NCI-H510A (cell line): Measurements from ENCODE around the gene UVSSA.
"Not testable (repeated sequence)": the region's sequence is repeated elsewhere in the genome, so short reads cannot be mapped to it uniquely, and the experiment has no call there.

Experiments
- DNase-seq: peaks from one replicate; lab custom pipeline; 2025; lab: John Stamatoyannopoulos, UW

Gene UVSSA

DNA sequence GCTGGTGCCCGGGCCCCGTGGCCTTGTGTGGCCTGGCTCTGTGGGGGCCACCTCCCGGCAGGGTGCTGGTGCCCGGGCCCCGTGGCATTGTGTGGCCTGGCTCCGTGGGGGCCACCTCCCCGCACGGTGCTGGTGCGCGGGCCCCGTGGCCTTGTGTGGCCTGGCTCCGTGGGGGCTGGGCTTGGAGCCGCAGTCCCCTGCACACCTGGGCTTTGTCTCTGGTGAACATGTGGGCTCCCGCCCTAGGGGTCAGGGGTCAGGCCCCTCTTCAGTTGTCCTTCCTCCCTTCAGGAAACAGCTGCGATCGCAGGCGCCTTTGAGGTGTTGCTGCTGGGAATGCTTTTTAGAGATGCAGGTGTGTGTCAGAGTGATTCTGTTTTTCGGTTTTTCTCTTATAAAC is 17.2 kb downstream of the UVSSA start:
- no peak for DNase-seq

DNA sequence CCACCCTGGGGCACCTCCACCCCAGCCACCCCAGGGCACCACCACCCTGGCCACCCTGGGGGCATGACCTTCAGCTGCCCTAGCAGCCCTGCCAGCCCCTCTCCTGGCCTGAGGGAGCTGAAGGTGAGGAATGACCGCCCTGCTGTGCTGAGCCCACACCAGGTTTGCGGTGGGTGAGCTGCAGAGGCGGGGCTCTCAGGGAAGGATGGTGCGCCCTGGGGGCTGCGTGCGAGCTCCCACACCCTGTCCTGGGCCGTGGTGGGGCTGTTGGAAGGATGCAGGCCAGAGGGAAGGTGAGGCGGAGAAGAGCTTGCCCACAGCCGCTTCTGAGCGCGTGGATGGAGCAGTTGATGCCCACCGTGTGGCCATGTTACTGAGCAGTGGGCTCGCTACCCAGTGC is 17.7 kb downstream of the UVSSA start:
- no peak for DNase-seq

DNA sequence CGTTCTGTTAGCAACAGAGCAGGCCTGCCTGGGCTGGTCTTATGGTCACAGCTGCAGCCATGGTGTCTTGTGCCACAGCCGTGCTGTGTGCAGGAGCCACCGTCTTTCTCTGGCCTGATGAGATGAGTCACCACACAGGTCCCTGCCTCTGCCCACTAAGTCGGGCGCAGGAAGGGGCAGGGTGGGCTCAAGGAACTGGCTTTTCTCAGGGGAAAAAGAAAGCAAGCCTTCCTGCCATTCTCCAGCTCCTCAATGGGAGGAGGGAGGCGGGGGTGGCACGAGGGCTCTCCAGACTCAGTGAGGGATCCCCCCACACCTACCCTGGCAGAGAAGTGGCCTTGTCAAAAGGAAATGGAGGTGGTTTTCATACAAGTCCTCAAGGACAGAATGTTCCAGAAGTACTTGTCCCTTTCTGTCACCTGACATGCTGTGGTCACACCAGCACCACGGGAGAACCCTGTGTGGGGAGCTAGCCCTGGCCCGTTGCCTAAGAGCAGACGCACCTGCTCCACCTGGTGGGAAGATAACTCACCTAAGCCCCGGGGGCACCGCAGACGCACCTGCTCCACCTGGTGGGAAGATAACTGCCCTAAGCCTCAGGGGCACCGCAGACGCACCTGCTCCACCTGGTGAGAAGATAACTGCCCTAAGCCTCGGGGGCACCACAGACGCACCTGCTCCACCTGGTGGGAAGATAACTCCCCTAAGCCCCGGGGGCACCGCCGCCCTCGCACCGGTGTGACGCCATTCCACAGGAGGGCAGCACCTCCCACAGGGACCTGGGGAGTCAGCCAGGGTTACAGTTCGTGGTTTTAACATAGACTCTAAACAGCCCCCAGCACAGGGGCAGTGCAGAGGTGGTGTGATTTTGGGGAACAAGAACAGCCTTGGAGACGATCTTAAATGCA is 18.5 kb downstream of the UVSSA start:
- no peak for DNase-seq

DNA sequence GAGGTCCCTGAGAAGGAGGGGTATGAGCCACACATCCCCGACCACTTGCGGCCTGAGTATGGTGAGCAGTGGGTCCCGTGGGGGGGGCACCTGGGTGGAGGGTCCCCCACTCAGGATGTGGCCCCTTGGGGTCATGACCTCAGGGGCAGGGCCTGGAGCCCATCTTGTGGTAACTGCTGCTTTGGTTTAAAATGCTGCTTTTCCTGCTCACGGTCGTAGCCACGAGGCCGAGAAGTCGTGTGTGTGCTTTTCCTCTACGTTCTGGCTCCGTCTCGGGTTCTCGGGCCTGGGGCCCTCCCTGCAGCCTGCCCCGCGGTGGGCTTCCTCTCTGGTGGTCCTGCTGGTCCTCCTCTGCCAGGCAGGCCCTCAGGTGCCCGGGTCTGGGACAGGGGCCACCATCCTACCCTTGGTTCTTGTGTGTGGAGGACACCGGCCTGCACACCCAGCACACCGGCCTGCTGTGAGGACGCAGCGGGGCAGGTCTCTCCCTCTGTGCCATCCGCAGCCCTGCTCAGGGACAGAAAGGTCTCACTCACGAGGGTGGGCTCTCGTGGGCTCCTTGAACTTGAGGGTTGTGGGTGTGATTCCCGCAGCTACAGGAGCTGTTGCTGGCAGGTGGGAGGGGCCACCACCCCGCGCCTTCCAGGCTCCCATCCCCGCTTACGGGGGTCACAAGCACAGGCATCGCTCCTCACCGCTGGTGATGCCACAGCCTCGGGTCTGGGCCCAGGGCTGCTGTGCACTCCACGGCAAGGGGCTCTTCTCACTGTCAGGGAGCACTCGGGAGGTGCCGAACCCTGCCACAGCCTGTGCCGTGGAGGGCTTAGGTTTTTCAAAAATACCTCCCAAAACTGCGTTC is 19.6 kb downstream of the UVSSA start:
- DNase-seq = no peak

DNA sequence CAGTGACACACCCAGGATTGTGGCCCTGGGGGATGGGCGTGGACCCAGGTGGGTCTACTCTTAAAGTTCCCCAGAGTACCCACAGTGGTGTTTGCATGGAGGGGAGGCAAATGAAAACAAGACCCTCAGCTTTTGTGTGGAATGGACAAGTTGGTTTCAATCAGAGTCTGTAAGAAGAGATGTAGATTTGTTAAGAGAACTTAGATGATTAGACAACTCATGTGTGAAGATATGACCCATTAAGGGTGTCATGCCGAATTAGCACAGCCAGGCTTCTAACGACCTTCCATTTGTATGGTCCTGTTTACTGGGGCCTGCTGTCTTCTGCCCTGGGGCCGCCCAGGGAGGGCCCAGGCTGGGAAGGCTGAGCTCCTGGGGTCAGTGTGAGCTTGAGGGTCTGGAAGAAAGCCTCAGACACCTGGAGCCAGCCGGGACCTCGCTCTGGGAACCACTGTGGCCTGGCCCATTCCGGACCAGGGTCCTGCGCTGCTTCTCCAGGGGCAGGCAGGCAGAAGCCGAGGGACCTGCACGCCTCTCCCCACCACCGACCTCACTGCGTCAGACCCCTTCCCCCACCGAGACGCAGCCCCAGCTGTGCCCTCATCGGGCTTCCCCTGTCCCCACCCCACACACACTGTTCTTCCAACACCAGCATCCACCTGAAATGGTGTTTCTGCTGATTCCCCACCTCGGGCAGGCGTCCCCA is 20.4 kb downstream of the UVSSA start:
- no peak for DNase-seq

DNA sequence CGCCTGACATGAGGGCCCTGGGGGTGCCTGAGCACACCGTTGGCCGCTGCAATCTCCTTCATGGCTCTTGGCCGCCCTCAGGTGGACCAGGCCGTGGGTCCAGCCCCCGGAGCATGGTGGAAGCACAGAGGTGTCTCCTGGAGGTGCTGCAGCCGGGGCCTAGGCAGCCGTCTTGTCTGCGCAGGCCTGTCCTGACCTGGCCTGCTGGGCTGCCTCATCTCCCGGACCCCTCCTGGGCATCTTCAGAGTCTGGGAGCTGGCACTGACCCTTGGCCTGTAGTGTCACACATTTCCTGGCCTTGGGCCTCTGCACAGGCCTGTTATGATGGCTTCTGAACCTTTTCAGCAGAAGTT is 20.9 kb downstream of the UVSSA start:
- no peak for DNase-seq

DNA sequence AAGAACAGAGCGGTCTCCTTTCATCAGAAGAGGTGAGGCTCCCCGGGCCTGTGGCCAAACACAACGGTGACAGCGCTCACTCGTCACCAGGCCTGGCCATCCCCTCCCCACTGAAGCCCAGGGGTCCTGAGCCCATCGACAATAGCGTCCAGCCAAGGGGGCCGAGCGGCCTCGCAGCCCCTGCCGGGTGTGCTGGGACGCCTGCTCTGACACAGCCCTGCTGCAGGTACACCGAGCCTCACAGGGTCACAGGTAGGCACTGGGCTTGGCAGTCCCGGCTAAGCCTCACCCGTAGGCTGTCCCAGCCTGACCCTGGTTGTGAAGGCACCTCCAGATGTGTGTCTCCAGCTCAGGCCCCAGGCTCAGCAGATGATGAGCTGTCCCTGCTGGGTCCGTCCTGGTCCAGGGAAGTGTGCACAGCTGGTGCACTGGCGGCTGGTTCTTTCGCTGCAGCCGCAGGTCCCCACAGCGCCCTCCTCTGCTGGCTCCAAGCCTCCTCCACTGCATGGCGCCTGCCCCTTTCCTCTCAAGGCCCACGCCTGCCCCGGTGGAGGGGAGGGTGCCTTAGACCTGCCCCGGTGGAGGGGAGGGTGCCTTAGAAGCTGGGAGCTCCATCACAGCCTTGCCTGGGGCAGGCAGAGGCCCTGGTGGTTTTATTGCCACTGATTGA is 21.5 kb downstream of the UVSSA start:
- DNase-seq = no peak

DNA sequence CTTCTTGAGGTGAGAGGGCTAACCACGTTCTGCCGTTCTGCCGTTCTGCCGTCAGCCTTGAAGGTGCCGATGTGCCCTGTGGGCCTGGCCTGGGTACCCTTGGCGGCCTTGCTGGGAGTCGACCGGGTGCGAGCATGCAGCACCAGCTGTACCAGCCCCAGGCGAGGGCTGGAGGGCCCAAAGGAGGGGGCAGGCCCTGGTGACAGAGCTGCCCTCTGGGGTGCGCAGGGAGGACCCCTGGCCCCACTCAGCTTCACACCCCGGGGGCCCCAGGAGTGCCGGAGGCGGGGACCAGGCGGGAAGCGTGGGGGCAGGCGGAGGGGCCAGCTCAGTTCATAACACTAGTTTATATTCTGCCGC is 22.1 kb downstream of the UVSSA start:
- no peak for DNase-seq

DNA sequence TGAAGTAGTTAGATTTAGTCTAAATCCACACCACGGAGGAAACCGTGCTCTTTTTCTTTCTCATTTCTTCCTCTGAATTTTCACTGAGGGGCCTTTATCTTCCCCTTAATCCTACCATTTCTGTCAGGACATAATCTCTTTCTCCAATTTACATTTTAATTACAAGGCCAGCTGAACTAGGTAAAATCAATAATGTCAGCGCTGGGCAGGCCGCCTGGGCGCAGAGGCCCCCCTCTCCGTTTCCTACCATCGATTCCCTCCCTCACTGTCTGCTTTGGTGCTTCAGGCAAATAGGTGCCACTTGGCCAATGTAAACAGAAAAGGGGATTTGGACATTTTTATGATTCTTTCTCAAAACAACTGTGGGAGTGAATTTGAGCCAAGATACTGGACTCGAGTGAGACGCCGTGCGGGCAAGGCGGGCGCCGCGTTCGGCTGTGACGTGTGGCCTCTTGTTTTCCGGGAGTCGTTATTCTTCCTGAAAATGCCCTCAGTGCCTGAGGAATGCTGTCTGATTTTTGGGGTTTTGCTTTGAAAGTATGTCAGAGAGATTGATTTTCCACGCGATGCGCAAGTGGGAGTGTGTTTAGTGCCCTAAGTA is 22.6 kb downstream of the UVSSA start:
- DNase-seq = no peak

DNA sequence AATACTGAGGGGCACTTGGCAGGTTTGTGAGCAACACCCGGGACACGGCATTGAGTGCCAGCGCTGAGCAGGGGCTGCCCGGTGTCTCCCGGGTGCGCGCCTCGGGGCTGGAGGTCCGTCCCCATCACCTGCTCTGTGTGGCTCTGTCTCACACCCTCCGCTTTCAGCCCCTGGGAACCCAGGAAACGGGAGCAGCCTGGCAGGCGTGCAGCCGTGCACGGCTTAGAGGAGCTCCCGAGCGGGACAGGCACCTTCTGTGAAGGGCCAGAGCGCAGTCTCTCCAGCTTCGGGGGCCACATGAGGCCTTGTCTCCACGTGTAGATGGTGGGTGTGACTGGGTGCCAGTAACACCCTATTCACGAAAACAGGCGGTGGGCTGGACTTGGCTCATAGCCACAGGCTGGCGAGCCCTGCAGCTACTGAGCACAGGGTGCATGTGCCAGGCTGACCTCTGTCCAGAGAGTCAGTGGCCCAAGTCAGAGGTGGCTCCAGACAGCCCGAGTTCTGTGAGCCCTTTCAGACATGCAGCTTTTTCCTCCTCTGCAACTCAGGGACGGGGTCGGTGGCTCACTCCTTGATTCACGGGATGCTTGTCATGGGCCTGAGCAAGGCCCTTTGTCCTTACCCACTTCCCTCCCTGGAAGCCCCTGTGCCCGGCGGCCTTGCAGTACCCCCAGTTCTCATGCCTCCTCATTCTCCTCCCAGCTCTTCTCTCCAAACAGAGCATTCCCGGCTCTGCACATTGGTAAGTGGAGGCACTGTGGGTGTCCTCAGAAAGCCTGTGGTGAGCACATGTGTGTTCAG is 23.5 kb downstream of the UVSSA start:
- no peak for DNase-seq

DNA sequence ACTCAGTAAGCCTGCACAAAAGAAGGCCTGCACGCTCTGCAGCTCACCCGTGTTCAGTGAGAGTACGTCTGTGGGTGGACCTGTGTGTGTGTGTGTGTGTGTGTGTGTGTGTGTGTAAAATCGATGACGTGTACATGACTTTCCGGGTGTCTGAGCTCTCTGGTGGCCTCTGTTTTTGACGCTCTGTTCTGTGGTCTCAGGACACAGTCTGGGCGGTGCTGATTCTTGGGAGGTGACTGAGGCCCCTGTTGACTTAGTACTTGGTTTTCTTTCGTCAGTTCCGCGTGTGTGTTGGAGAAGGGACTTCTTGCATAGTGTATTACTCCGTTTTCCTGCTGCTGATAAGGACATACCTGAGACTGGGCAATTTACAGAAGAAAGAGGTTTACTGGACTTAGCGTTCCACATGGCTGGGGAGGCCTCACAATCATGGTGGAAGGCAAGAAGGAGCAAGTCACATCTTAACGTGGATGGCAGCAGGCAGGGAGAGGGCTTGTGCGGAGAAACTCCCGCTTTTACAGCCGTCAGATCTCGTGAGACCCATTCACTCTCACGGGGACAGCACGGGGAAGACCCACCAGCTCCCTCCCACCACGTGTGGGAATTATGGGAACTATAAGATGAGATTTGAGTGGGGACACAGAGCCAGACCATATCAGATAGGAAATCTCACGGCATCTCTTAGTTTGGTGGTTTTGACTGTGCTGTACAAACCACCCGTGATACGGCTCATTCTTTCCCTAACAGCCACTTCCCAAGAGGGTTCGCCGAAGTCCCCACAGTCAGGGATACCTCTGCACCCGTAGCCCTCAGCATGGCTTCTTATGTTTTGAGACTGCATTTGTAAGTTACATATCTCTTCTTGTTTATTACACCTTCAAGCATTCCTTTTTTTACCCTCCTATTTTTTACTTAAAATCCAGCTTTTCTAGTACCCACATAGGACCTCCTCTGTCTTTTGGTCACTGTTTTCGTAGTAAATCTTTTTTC is 24.5 kb downstream of the UVSSA start:
- no peak for DNase-seq

DNA sequence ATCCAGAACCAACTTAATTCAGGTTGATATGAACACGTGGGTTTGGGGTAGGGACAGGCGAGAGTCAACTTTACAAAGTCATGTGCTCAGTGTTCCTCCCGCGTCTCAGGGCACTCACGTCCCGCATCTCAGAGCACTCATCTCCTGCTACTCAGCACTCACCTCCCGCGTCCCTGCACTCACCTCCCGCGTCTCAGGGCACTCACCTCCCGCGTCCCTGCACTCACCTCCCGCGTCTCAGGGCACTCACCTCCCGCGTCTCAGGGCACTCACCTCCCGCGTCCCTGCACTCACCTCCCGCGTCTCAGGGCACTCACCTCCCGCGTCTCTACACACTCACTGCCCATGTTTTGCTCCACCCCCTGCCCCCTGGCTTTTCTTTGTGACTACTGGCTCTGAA is 25.6 kb downstream of the UVSSA start:
- DNase-seq = not testable (repeated sequence)

DNA sequence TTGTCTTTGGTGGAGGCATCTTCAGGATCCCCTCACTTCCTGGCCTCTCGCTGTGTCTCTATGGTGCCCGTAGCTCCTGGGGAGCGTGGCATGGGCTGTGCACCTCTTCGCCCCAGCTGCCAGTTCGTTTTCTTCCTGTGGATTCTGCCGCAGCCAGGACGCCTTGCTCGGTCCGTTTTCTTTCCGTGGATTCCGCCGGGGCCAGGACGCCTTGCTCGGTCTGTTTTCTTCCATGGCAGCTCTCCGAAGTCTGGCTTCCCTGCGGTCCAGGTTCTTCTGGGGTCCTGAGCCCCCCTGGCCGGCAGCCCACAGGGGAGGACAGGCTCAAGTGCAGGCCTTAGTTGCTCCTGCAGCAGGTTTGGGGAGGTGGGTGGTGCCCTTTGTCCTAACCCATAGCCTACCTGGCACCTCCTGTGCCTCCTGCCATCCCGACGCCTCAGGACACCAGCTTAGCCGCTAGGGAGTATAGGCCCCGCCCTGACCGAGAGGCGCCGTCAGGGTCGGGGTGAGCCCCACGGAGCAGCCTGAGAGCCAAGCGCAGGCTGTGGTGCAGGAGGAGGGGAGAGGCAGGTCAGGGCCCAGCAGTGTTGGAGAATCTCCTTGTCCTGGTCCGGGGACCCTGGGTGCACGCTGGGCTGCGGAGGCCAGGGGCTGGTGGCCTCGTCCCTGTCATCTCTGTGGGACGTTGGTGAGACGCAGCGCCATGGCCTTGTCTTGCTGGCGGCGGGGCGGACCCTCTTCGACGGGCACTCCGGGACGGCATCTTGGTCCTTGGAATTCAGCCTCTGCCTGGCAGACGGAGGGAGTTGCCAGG is 27.1 kb downstream of the UVSSA start:
- DNase-seq = no peak

DNA sequence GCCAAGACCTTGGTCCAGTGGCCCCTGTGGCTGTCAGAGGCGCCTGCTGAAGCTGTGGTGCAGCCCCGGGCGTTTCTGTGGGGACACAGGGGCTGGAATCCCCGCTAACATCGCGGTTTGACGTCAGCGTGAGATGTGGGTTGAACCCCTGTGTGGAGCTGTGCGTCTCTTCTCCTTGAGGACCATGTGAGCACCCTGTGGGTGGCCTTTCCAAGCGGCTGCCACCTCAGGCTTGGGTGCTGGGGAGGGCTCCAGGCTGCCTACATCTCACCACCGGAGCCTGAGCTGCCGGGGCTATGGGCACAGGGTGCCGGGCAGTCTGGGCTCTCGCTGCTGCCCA is 27.7 kb downstream of the UVSSA start:
- no peak for DNase-seq

DNA sequence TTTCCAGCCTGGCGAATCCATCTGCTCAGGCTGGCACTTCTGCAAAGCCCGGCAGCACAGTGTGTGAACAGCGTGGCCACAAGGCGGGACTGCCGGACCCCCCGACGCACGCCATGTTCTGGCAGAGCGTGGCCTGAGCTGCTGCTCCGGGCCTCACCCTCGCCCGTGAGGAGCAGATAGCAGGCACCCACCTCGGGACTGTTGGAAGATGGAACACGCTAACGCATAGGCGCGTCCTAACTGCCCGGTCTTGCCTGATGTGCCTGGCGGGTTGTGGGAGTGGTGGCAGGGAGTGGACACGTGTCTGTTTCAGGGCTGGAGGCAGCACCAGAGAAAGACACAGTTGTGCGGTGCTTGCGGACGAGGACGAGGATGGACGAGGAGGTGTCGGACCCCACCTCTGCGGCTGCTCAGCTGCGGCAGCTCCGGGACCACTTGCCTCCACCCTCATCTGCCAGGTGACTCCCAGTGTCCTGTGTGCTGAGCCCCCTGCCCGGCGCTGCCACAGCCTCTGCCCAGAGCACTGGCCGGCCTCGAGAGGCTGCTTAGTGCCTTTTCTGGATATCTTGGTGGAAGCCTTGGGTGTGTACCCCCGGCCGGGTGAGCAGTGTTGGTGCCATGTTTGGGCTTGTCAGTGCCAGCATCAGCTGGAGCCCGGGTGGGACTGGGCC is 28.2 kb downstream of the UVSSA start:
- DNase-seq = no peak

DNA sequence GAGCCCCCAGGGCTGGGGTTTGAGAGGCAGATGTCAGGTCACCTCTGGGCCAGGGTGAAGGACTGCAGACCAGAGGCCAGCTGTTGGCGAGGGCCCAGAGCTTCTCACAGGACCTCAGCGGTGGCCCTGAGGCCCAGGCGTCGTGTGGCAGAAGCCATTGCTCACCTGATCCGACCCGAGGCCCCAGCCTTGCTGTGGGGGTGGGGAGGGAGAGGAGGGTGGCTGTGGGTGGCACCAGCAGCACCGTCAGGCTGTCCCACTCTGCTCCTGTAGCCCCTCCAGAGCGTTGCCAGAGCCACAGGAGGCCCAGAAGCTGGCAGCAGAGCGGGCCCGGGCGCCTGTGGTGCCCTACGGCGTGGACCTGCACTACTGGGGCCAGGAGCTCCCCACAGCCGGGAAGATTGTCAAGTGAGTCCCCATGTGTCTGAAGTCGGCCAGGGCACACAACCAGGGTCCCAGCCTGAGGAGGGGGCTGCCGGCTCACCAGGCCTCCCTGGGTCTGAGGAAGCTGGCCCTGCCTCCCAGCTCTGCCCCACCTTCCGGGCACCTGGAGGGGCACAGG is 28.8 kb downstream of the UVSSA start:
- DNase-seq = no peak

DNA sequence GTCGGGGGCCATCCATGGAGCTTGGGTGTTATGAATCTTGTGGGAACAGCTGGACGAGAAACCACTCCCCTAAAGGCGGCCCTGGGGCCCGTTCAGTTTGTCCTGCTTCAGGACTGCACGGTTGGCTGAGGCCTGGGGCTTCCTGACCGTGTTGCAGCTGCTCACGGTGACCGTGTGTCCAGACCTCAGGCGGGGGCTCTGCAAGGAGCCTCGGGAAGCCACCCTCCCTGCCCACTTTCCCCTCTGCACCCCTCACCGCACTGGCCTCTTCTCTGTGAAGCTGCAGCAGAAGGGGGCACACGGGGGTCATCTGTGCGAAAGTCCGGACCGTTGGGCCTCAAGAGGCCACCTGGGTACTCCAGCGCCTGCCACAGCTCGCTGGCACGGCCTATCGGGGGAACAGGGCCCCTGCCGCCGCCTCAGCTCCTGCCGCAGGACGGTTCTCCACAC is 29.4 kb downstream of the UVSSA start:
- DNase-seq = no peak
